ENCODE data around the gene PSMB10. TPM values are rescaled to one million over a fixed set of nuclear protein-coding genes. Genes with fewer than 3 reads are reported as not detected.
"Not testable (repeated sequence)": the region's sequence is repeated elsewhere in the genome, so short reads cannot be mapped to it uniquely, and the experiment has no call there.

PSMB10 gene
- total RNA-seq, 1 donor from 2014 or later = 89.4 TPM

DNA sequence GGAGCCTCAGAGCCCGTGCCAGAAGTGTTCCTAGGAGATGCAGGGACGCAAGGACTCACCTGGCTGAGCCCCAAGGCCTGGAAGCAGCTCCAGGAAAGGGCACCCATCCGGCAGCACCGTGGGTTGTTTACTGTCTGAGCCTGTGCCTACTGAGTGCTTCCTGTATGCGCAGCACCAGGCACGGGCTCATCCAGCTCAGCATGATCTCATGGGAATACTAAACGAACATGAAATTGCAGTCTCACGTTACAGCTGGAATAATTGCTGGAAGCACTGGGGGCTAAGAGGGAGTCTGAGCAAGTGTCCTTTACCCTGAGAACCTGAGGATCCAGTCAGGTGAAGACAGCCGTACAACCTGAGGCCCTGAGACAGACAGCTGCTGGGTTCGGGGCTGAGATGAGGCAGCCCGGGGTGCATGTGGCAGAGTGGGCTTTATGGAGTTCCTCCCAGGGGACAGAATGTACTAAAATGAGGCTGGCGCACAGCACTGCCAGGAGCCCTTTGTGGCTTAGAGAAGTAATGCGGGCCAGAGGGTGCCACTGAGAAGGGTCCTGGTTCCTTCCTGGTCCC is 10.4 kb downstream of the PSMB10 start:
- DNase-seq (ENCODE audit: low spot score) = no peak

DNA sequence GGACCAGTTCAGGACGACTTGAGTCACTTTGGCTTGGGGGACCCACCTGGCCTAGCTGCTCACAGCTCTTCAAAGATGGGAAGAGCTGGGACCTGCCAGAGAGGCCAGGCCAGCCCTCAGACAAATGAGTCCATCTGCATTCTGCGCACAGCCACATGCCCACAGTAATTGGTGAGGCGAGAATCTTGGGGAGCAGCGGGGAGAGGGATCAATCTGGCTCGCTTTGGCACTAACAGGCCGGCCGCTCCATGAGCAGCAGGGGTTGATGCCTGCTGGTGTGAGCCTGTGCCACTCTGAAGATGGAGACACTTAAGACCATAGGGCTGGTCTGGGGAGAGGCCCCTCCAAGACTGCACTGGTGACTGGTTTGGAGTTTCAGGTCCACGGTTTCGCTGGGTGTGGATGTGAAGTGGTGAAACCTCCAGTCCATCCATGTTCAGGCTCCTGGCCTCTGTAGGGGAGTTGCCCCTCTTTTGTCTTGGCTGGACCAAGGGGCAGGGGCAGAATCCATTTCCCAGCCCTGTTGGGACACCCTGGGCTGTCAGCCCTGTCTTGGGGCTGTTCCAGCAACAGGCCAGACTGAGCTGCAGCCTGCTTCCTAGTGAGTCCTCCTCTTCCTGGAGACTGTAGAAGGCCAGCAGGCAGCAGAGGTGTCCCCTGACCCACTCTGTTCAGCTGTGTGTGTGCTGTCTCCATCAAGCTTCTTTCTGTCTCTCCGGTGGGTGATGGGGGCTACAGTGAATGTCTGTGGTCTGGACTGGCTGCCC is 12.3 kb downstream of the PSMB10 start:
- no peak for DNase-seq (ENCODE audit: low spot score)

DNA sequence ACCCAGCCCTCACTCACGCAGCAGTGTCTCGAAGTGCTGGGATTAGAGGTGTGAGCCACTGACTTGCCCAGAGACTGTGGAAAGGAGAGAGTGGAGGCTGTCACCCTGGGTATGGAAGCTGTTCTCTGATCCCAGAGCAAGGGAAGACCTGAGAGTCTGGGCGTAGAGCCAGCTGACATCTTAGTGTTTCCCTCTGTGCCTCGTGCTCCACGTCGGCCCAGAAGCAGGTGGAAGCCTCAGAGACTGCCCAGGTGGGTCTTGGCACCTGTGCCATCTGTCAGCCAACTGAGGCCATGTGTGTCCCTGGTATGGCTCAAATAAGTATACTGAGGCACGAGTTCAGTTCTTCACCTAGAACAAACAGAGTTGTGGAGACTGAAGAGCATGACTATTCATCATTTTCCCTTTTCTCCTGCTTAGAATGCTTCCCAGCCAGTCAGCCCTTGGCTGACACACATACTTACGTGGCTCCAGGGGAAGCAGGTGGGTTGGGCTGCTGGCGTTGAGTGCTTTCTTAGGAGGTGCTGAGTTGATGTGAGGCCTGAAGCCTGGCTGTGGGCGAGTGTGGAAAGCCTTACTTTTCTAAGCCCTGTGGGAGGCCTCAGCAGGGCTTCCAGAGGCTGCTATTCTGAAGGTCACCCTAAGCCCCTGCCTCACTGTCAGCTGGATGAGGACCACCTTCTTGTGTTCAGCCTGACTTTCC is 13.1 kb downstream of the PSMB10 start:
- no peak for DNase-seq (ENCODE audit: low spot score)

DNA sequence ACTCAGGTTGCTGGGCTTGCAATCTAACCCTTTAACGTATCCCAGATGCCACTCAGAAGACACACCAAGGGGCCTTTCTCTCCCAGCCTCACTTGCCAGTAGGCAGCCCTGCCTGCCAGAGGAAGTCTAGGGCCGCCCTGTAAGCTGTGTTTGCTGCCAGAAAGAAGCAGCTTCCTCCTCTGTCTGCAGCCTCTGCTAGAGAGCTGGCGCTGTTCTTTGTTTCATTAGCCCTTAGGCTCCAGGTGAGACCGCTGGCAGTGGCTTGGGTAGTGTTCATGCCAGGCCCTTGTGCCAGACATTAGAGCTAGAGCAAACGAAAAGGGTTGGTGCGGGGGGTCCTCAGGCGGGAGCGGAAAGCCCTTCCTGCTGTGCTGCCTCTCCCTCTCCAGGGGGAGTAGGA is 13.9 kb downstream of the PSMB10 start:
- DNase-seq (ENCODE audit: low spot score) = no peak

DNA sequence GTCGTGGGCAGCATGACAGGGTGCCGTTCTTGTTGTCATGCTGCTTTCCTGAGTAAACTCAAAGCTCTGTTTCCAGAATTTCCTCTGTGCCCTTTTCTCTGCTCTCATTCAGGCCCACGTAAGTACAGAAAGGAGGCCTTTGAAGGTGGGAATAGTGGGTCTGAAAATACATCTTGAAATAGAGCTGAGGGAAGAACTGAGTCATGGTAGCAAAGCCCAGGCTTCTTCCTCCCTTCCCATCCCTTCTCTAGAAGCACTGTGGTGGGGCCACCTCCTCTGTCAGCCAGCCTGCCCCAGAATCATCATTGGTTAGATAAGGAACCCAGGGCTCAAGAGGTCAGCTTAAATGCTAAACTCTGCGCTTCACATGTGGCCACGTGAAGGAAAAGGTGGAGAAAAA is 14.4 kb downstream of the PSMB10 start:
- no peak for DNase-seq (ENCODE audit: low spot score)

DNA sequence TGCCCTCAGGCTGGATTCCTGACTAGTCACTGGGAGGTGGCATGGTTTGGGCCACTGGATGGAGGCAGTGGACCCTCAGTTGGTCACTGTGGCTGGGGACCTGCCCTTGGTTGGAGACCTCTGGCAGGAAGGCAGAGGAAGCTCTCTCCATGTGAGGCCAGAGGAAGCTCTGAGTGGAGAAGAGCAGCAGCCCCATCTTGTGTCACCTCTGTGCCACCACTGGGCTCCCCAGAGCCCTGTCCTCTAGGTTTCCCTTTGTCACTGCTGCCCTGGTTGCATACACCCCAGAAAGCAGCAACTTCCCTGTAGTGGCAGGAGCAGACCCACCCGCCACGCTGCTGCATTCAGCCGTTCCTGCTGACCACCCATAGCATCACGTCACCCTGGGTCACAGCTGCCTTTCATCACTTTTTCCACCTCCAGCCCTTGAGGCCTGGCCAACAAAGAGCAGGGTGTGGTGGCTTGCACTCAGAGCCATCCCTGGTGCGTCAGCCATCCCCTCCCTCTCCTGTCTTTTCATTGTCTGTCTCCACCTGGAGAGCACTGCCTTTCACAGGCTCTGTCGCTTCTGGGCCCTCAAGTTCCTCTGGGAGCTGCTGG is 16.9 kb downstream of the PSMB10 start:
- DNase-seq (ENCODE audit: low spot score) = no peak

DNA sequence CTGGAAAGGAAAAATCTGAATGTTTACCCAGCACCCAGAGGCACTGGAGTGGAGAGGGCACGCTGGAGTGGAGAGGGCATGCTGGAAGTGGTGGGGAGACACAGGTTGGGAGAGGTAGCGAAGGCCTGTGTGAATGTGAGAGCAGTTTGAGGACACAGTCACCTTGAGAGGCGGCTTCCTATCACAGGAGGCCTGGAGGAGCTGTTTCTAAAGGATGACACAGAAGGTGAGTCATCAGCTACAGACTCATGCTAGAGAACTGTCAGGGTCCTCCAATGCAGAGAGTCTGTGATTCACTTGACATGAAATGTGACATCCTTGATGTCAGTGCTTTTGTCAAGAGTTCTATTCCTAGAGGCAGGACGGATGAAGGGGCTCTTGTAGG is 18.8 kb downstream of the PSMB10 start:
- no peak for DNase-seq (ENCODE audit: low spot score)

DNA sequence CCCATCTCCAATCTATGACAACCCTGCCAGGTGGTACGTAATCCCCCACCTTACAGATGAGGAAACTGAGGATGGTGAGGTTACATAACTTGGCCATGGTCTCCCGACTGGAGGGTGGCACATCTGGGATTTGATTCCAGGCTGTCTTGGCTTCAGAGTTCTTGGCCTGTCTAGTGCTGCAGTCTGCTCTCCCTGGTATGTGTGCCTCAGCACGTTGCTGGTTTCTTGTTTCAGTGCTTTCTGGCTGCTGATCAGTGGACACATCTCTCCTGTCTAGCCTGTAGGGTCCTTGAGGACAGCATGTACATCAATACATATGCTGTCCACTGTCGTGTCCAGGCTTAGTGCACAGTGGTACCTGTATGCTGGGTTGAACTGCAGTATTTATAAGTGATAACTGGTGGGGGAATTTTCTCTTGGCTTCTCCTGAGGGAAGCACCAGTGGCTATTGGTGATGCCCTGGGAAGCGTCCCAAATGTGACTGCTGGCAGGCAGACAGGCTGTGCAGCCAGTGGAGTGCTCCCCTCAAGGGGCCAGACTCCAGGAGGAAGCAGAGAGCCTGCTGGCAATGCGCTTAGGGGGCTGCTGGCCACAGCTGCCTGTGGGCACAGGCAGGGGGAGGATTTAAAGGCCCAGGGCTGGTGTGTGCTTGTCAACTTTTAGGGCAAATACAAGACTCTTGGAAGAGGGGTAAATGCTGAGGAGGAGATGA is 19.4 kb downstream of the PSMB10 start:
- DNase-seq (ENCODE audit: low spot score) = no peak

DNA sequence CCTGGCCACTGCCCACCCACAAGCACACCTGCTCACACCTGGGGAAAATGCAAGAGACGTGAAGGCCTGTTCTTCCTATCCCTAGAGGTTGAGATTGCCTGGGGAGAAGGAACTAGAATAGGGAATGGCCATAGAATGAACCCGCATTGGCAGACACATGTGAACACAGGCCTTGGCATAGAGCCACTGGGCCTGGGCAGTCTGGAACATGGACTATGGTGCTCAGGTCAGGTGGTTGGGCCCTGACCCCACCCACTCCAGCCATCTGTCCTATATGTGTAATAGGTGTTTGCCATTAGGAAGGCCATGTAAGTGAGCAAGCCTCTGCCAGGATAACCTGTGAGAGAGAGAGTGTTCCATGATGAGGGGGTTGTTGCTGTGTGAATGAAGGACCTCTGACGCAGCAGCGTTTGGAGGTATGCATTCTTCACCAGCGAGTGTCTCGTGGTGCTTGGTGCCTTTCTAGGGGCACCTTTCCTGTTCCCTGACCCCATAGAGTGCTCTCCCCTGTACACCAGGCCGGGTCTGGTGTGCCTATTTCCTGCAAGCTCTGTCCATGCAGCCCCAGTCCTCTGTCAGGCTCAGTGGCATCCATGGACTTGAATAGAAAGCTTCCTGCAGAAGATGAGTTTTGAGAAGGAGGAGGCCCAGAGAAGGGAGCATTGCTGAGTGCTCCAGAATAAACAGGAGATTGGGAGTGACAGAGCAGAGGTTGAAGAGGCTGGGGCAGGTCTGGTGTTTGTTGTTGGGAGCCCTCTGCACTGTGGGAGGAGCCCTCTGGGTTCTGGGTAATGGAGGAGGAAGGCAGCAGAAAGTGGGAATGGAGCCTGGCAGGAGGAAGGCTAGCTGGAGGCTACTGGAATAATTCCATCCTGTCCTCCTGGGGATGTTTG is 20.6 kb downstream of the PSMB10 start:
- DNase-seq (ENCODE audit: low spot score) = no peak

DNA sequence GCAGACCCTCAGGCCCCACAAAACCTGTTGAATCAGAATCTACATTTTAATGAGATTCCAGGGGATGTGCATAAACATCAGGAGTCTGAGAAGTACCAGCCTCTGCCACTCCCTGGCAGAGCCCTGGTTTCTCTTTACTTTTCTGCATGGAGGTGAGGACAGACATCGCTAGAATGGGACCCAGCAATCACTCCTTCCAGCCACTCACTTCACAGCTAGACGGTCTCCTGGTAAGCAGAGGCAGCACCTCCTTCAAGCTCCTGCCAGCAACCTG is 21.2 kb downstream of the PSMB10 start:
- DNase-seq (ENCODE audit: low spot score) = not testable (repeated sequence)

DNA sequence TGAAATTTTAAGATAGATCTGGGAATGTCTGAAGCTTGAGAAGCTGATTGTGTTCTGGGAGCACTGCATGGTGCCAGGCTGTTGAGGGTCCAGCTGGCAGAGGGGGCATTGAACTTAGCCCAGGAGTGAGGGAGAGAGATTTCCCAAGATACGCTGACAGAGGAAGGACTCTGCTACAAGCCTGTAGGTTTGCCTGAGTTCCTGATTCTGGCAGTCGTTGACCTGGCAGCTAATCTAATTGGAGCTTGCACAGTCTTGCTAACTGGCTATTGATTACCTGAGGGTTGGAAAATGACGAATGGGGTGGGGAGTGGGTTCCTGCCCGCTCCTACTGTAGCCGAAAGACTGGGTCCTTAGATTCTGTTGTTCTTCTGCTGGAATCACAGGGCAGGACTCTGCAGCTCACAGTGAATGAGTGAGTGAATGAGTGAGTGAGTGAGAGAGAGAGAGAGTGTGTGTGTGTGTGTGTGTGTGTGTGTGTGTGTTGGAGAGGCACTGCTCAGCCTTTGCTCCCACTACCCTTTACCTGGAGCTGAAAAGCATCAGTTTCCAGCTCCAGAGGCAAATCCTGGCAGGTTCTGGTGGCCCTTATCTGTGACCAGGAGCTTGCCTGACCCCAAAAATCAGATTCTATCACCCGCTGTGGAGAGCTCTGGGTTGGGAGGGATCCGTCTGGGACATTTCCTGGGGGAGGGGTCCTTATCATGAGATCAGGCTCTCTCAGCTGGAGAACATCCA is 21.7 kb downstream of the PSMB10 start:
- DNase-seq (ENCODE audit: low spot score) = no peak

DNA sequence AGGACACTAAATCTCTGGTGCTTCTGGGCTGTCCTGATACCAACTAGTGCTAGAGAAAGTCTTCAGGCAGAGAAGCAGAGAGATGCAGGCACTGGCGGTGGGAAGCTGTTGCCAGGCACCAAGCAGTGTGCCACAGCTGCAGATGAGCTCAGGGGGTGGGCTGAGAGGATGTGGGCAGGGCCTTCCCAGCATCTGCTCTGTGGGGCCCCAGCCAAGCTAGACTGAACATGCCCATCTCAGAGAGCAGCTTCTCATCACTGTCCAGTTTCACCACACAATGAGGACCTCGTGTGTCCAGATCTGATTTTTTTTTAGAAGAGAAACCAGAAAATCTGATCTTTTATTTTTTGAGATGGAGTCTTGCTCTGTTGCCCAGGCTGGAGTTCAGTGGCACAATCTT is 26.5 kb downstream of the PSMB10 start:
- no peak for DNase-seq (ENCODE audit: low spot score)

DNA sequence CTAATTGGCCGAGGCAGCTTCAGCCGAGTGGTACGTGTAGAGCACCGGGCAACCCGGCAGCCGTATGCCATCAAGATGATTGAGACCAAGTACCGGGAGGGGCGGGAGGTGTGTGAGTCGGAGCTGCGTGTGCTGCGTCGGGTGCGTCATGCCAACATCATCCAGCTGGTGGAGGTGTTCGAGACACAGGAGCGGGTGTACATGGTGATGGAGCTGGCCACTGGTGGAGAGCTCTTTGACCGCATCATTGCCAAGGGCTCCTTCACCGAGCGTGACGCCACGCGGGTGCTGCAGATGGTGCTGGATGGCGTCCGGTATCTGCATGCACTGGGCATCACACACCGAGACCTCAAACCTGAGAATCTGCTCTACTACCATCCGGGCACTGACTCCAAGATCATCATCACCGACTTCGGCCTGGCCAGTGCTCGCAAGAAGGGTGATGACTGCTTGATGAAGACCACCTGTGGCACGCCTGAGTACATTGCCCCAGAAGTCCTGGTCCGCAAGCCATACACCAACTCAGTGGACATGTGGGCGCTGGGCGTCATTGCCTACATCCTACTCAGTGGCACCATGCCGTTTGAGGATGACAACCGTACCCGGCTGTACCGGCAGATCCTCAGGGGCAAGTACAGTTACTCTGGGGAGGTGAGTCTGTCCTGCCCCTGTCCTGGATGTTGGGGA is 27.5 kb downstream of the PSMB10 start:
- no peak for DNase-seq (ENCODE audit: low spot score)

DNA sequence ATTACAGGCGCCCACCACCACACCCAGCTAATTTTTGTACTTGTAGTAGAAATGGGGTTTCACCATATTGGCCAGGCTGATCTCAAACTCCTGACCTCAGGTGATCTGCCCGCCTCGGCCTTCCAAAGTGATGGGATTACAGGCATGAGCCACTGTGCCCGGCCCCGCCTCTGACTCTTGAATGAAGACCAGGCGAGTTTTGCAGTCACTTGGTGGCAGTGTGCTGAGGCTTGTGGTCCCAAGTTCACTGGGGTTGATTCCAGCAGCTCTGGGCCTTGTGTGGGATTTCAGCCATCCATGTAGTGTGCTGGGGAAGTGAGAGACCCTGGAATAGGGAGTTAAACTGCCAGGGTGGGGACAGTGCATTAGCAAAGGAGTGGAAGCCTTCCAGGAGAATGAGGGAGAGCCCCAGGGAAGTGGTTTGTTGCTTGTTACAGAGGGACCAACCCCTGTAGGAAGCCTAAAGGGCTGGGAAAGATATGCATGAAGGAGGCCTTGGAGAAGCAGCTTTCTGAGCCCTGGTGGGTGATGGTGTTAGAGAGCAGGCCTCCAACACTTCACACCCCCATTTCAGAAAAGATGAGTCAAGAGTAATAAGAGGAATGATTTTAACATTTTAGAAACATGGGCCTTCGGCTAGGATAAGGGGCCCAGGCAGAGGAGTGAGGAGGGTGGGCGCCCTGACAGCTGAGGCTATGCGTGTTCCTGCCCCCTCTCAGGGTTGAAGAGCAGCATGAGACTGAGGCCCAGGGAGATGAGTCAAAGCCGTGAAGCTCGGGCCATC is 29.1 kb downstream of the PSMB10 start:
- DNase-seq (ENCODE audit: low spot score) = no peak

DNA sequence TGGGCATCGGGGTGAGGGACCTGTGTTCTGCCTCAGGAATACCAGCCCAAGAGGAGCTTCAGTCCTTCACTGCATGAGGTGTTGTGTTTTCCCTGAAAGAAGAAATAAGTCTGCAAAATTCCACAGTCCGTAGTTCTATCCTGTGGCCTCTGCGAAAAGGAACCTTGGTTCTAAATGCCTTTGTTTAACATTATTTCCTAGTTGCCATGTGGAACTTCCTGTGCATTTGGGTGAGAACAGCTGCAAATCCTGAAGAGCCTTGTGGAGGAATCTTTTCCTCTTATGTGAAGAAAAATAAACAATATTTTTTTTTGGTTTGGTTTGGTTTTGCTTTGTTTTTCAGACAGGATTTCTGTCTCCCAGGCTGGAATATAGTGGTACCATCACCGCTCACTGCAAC is 33.8 kb downstream of the PSMB10 start:
- no peak for DNase-seq (ENCODE audit: low spot score)

DNA sequence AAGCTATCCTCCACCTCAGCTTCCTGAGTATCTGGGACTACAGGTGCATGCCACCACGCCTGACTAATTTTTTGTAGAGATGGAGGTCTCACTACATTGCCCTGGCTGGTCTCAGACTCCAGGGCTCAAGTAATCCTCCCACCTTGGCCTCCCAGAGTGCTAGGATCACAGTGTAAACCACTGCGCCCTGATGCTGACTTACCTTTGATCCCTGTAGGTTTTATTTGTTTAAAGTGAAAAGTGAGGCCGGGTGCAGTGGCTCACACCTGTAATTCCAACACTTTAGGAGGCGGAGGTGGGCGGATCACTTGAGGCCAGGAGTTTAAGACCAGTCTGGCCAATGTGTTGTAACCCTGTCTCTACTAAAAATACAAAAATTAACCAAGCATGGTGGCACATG is 34.9 kb downstream of the PSMB10 start:
- no peak for DNase-seq (ENCODE audit: low spot score)

DNA sequence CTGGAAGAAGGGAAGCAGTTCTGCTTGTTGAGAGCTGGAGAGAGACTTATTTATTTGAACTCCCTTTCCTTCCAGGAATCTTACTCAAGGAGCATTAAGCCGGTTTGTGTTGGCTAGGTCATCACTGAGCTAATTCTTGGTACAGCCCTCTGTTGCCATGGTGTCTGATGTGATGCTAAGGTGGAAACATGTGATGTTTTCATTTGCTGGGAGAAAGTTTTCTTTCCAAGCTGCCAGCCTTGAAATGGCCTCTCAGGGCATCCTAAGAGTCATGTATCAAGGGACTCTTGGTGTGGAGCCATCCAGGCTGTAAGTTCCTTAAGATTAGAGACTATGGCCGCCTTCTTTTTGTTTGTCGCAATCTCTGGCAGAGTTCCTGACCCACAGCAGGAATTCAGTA is 39.4 kb downstream of the PSMB10 start:
- no peak for DNase-seq (ENCODE audit: low spot score)

DNA sequence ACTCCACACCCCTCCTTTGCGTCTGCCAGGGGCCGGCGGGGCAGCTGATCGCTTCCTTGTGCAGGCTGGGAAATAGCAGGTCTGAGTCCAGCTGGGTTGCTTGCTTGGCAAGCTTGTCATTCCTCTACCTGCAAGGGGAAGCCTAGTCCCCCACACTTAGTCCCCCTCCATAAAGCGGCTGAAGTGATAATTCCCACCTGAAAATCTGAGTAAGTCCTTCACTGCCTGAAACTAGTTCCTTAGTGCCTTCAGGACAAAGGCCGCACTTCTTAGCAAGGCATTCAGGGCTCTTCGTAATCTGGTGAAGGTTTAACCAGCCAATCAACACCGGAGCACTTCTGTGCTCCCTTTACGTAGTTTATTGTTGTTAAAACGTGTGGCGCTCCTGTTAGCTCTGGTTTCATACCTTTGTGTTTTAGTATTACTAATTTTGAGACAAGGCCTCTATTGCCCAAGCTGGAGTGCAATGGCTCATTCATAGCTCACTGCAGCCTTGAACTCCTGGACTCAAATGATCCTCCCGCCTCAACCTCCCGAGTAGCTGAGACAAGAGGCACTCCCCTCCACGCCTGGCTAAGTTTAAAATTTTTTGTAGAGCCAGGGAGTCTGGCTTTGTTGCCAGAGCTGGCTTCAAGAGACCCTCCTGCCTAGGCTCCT is 42.8 kb downstream of the PSMB10 start:
- no peak for DNase-seq (ENCODE audit: low spot score)

Data from ureter (tissue), 1 donor.